Measurements from ENCODE around the gene DAP. TPM values are rescaled to one million over a fixed set of nuclear protein-coding genes. Genes with fewer than 3 reads are reported as not detected.
"Not testable (repeated sequence)": the region's sequence is repeated elsewhere in the genome, so short reads cannot be mapped to it uniquely, and the experiment has no call there.

The DAP gene
- total RNA-seq, 1 donor from 2014 or later = 74.4 TPM

- DNase-seq (ENCODE audit: extremely low spot score in 2 of 2) = no peak
- H3K9me3 ChIP-seq = no peaks in the 10 kb centered on the region
- TF ChIP-seq CTCF (IDR thresholded peaks at IDR 0.05) (no peak), POLR2A (IDR thresholded peaks at IDR 0.05) (no peak), POLR2AphosphoS5 (IDR thresholded peaks at IDR 0.05; ENCODE audit: insufficient read depth in 1 of 2, low read depth in 1 of 2) (no peak)
- H3K27ac ChIP-seq = no peak overlapping the region
- H3K4me3 ChIP-seq = no peak overlapping the region
- intact Hi-C loops (cut with DNase I) = no loop called here
- no peaks in the 10 kb centered on the region for H3K36me3 ChIP-seq
- no peaks in the 10 kb centered on the region for H3K27me3 ChIP-seq
- peaks cover 27% of the 10 kb centered on the region for H3K4me1 ChIP-seq
Observed at GRCh38 chr5:10633271-10634049, 127.6 kb downstream of the DAP start.

- intact Hi-C loops (cut with DNase I) = no loop called here
- DNase-seq (ENCODE audit: extremely low spot score in 2 of 2) = no peak
- Histone ChIP-seq H3K4me3 (no peak overlapping the region), H3K4me1 (peaks cover 29% of the 10 kb centered on the region), H3K36me3 (no peaks in the 10 kb centered on the region), H3K27ac (no peak overlapping the region), H3K27me3 (no peaks in the 10 kb centered on the region), H3K9me3 (no peaks in the 10 kb centered on the region)
- TF ChIP-seq POLR2AphosphoS5 (IDR thresholded peaks at IDR 0.05; ENCODE audit: insufficient read depth in 1 of 2, low read depth in 1 of 2) (no peak), POLR2A (IDR thresholded peaks at IDR 0.05) (no peak), CTCF (IDR thresholded peaks at IDR 0.05) (no peak)
Observed at GRCh38 chr5:10632110-10632761, 128.8 kb downstream of the DAP start.

GRCh38 chr5:10631316-10631996, 129.6 kb downstream of the DAP start:
- Histone ChIP-seq H3K27ac (no peak overlapping the region), H3K9me3 (no peaks in the 10 kb centered on the region), H3K27me3 (no peaks in the 10 kb centered on the region), H3K4me1 (peaks cover 37% of the 10 kb centered on the region), H3K4me3 (no peak overlapping the region), H3K36me3 (no peaks in the 10 kb centered on the region)
- TF ChIP-seq POLR2A (IDR thresholded peaks at IDR 0.05) (no peak), POLR2AphosphoS5 (IDR thresholded peaks at IDR 0.05; ENCODE audit: insufficient read depth in 1 of 2, low read depth in 1 of 2) (no peak), CTCF (IDR thresholded peaks at IDR 0.05) (no peak)
- no peak for DNase-seq (ENCODE audit: extremely low spot score in 2 of 2)
- intact Hi-C loops (cut with DNase I) = no loop called here

GRCh38 chr5:10630744-10631143, 130.3 kb downstream of the DAP start:
- H3K4me3 ChIP-seq; H3K27ac ChIP-seq; DNase-seq (ENCODE audit: extremely low spot score in 2 of 2); H3K9me3 ChIP-seq; H3K27me3 ChIP-seq; intact Hi-C loops (cut with DNase I); H3K36me3 ChIP-seq: not testable (repeated sequence)
- H3K4me1 ChIP-seq = peaks cover 37% of the 10 kb centered on the region

GRCh38 chr5:10630126-10630525, 130.9 kb downstream of the DAP start:
- Histone ChIP-seq H3K9me3 (no peaks in the 10 kb centered on the region), H3K27me3 (no peaks in the 10 kb centered on the region), H3K27ac (no peak overlapping the region), H3K36me3 (no peaks in the 10 kb centered on the region), H3K4me1 (peaks cover 30% of the 10 kb centered on the region), H3K4me3 (no peak overlapping the region)
- no peak for DNase-seq (ENCODE audit: extremely low spot score in 2 of 2)
- TF ChIP-seq POLR2AphosphoS5 (IDR thresholded peaks at IDR 0.05; ENCODE audit: insufficient read depth in 1 of 2, low read depth in 1 of 2) (no peak), POLR2A (IDR thresholded peaks at IDR 0.05) (no peak), CTCF (IDR thresholded peaks at IDR 0.05) (no peak)
- intact Hi-C loops (cut with DNase I) = no loop called here
